ENCODE measurements around the gene GPC4. TPM values are rescaled to one million over a fixed set of nuclear protein-coding genes. Genes with fewer than 3 reads are reported as not detected.

The GPC4 gene
- total and polyA plus RNA-seq, 2 experiments from 2014 or later = 124 to 183 TPM

DNA sequence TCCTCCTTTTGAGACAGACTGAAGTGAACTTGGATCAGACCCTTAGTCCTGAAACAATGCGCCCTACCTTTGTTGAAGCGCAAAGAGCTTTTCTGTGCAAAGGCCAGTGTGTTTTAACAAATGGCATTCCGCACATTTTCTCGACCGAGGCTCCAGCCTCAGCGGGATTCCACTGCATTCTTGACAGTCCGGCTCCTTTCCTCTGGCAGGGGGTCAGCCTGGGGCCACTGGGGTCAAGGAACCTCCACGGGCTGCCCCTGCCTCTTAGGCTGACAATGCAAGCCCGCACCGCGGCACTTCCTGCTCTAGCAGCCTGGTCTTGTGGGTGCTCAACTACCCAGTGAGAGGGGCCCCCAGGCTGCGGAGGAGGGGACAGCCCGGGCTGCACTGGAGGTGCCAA, 150.0 kb downstream of the GPC4 start:
- Histone ChIP-seq H3K4me1 (ENCODE audit: insufficient read depth) (peaks cover 8% of the 10 kb centered on the region), H3K4me2 (peak overlapping the region; percentile 68), H3K9me2 (ENCODE audit: insufficient read depth) (no peaks in the 10 kb centered on the region), H2AFZ (no peak overlapping the region), H4K20me1 (replicated peaks; ENCODE audit: insufficient read depth) (no peaks in the 10 kb centered on the region), H3K79me2 (replicated peaks; ENCODE audit: insufficient read depth) (no peaks in the 10 kb centered on the region), H3K4me3 (0 out of 2 replicates have a peak overlapping the region, but pooled peaks have one; percentile 22), H3K36me3 (ENCODE audit: insufficient read depth) (no peaks in the 10 kb centered on the region), H3F3A (replicated peaks; ENCODE audit: low read depth) (0 out of 2 replicates have a peak, but pooled peaks cover 2% of the 10 kb centered on the region), H3K27ac (ENCODE audit: low read depth) (no peak overlapping the region; the same call in 1 of the 2 replicates), H3K27me3 (ENCODE audit: insufficient read depth) (no peaks in the 10 kb centered on the region)
- DNase-seq (ENCODE audit: low spot score) = peak; percentile 91
- Mint-ChIP-seq H3K9me3 (no peaks in the 10 kb centered on the region), H3K36me3 (ENCODE audit: low read depth) (no peaks in the 10 kb centered on the region), H3K27me3 (ENCODE audit: insufficient read depth, low read depth, poor library complexity) (peaks cover 3% of the 10 kb centered on the region), H3K4me1 (peaks cover 26% of the 10 kb centered on the region), H3K27ac (no peak overlapping the region), H3K4me3 (no peak overlapping the region)
- TF ChIP-seq NANOG (IDR thresholded peaks at IDR 0.05; ENCODE audit: borderline replicate concordance) = no peak
- no peak for TF ChIP-seq EZH2phosphoT487 (IDR thresholded peaks at IDR 0.05; ENCODE audit: unreplicated experiment)
- TF ChIP-seq POLR2AphosphoS5 (IDR thresholded peaks at IDR 0.05; ENCODE audit: low read depth) = no peak
- no peak for TF ChIP-seq CREB1 (CRISPR knock-in tag; IDR thresholded peaks at IDR 0.05; ENCODE audit: low read depth)
- TF ChIP-seq, protein P1, sequence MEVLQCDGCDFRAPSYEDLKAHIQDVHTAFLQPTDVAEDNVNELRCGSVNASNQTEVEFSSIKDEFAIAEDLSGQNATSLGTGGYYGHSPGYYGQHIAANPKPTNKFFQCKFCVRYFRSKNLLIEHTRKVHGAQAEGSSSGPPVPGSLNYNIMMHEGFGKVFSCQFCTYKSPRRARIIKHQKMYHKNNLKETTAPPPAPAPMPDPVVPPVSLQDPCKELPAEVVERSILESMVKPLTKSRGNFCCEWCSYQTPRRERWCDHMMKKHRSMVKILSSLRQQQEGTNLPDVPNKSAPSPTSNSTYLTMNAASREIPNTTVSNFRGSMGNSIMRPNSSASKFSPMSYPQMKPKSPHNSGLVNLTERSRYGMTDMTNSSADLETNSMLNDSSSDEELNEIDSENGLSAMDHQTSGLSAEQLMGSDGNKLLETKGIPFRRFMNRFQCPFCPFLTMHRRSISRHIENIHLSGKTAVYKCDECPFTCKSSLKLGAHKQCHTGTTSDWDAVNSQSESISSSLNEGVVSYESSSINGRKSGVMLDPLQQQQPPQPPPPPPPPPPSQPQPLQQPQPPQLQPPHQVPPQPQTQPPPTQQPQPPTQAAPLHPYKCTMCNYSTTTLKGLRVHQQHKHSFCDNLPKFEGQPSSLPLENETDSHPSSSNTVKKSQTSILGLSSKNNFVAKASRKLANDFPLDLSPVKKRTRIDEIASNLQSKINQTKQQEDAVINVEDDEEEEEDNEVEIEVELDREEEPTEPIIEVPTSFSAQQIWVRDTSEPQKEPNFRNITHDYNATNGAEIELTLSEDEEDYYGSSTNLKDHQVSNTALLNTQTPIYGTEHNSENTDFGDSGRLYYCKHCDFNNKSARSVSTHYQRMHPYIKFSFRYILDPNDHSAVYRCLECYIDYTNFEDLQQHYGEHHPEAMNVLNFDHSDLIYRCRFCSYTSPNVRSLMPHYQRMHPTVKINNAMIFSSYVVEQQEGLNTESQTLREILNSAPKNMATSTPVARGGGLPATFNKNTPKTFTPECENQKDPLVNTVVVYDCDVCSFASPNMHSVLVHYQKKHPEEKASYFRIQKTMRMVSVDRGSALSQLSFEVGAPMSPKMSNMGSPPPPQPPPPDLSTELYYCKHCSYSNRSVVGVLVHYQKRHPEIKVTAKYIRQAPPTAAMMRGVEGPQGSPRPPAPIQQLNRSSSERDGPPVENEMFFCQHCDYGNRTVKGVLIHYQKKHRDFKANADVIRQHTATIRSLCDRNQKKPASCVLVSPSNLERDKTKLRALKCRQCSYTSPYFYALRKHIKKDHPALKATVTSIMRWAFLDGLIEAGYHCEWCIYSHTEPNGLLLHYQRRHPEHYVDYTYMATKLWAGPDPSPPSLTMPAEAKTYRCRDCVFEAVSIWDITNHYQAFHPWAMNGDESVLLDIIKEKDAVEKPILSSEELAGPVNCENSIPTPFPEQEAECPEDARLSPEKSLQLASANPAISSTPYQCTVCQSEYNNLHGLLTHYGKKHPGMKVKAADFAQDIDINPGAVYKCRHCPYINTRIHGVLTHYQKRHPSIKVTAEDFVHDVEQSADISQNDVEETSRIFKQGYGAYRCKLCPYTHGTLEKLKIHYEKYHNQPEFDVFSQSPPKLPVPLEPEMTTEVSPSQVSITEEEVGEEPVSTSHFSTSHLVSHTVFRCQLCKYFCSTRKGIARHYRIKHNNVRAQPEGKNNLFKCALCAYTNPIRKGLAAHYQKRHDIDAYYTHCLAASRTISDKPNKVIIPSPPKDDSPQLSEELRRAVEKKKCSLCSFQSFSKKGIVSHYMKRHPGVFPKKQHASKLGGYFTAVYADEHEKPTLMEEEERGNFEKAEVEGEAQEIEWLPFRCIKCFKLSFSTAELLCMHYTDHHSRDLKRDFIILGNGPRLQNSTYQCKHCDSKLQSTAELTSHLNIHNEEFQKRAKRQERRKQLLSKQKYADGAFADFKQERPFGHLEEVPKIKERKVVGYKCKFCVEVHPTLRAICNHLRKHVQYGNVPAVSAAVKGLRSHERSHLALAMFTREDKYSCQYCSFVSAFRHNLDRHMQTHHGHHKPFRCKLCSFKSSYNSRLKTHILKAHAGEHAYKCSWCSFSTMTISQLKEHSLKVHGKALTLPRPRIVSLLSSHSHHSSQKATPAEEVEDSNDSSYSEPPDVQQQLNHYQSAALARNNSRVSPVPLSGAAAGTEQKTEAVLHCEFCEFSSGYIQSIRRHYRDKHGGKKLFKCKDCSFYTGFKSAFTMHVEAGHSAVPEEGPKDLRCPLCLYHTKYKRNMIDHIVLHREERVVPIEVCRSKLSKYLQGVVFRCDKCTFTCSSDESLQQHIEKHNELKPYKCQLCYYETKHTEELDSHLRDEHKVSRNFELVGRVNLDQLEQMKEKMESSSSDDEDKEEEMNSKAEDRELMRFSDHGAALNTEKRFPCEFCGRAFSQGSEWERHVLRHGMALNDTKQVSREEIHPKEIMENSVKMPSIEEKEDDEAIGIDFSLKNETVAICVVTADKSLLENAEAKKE (CRISPR knock-in tag; IDR thresholded peaks at IDR 0.05) = no peak
- TF ChIP-seq ZNF114 (CRISPR knock-in tag; IDR thresholded peaks at IDR 0.05) = no peak
- peak; percentile 93 for ATAC-seq

DNA sequence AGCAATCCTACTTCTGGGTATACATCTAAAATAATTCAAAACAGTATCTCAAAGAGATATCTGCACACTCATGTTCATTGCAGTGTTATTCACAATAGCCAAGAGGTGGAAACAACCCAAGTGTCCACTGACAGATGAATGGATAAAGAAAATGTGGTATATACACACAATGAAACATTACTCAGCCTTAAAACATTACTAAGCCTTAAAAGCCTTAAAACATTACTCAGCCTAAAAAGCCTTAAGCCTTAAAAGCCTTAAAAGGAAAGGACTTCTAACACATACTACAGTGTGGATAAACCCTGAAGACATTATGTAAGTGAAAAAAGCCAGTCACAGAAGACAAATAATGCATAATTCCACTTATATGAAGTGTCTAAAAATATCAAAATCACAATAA, 156.8 kb downstream of the GPC4 start:
- TF ChIP-seq, protein P2, sequence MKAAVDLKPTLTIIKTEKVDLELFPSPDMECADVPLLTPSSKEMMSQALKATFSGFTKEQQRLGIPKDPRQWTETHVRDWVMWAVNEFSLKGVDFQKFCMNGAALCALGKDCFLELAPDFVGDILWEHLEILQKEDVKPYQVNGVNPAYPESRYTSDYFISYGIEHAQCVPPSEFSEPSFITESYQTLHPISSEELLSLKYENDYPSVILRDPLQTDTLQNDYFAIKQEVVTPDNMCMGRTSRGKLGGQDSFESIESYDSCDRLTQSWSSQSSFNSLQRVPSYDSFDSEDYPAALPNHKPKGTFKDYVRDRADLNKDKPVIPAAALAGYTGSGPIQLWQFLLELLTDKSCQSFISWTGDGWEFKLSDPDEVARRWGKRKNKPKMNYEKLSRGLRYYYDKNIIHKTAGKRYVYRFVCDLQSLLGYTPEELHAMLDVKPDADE (IDR thresholded peaks at IDR 0.05) = no peak
- TF ChIP-seq EZH2 (IDR thresholded peaks at IDR 0.05; ENCODE audit: low read depth, unreplicated experiment) (no peak), JUNB (IDR thresholded peaks at IDR 0.05; ENCODE audit: unreplicated experiment) (no peak)
- no peak overlapping the region for H2AFZ ChIP-seq
- Mint-ChIP-seq H3K27me3 (ENCODE audit: insufficient read depth, low read depth, poor library complexity) (no peaks in the 10 kb centered on the region), H3K9me3 (no peaks in the 10 kb centered on the region), H3K36me3 (ENCODE audit: low read depth) (no peaks in the 10 kb centered on the region), H3K4me3 (no peak overlapping the region), H3K4me1 (peaks cover 16% of the 10 kb centered on the region), H3K27ac (no peak overlapping the region)
- no peaks in the 10 kb centered on the region for H3K79me2 ChIP-seq (replicated peaks; ENCODE audit: insufficient read depth)
- H4K20me1 ChIP-seq (replicated peaks; ENCODE audit: insufficient read depth) = no peaks in the 10 kb centered on the region
- no peaks in the 10 kb centered on the region for H3K36me3 ChIP-seq (ENCODE audit: insufficient read depth)
- no peaks in the 10 kb centered on the region for H3K9me2 ChIP-seq (ENCODE audit: insufficient read depth)
- no peak overlapping the region for H3K4me2 ChIP-seq
- DNase-seq (ENCODE audit: low spot score) (no peak), ATAC-seq (no peak)
- no peaks in the 10 kb centered on the region for H3K4me1 ChIP-seq (ENCODE audit: insufficient read depth)
- no peak overlapping the region for H3K27ac ChIP-seq (ENCODE audit: low read depth)
- H3K4me3 ChIP-seq = no peak overlapping the region
- H3K27me3 ChIP-seq (ENCODE audit: insufficient read depth) = no peaks in the 10 kb centered on the region
- no peaks in the 10 kb centered on the region for H3F3A ChIP-seq (replicated peaks; ENCODE audit: low read depth)

Measured in GM23338 (cell line).